ENCODE measurements around the gene ADCY10. TPM values are rescaled to one million over a fixed set of nuclear protein-coding genes. Genes with fewer than 3 reads are reported as not detected.
"Not testable (repeated sequence)": the region's sequence is repeated elsewhere in the genome, so short reads cannot be mapped to it uniquely, and the experiment has no call there.

Gene ADCY10
- total RNA-seq, 1 experiment from 2014 or later = 0.15 TPM

- DNase-seq (ENCODE audit: low read depth) = no peak
Measured at GRCh38 chr1:167926486-167926997, 12.6 kb upstream of the ADCY10 start.

GRCh38 chr1:167924543-167925231 is 10.8 kb upstream of the ADCY10 start:
- no peak for DNase-seq (ENCODE audit: low read depth)

GRCh38 chr1:167924102-167924501 is 10.2 kb upstream of the ADCY10 start:
- no peak for DNase-seq (ENCODE audit: low read depth)

- no peak for DNase-seq (ENCODE audit: low read depth)
Measured at GRCh38 chr1:167923324-167924056, 9.6 kb upstream of the ADCY10 start.

- peak; percentile 83 for DNase-seq (ENCODE audit: low read depth)
Measured at GRCh38 chr1:167922611-167923074, 8.7 kb upstream of the ADCY10 start.

GRCh38 chr1:167922023-167922422 is 8.1 kb upstream of the ADCY10 start:
- no peak for DNase-seq (ENCODE audit: low read depth)

GRCh38 chr1:167916766-167917511 is 3.0 kb upstream of the ADCY10 start:
- DNase-seq (ENCODE audit: low read depth) = no peak

- no peak for DNase-seq (ENCODE audit: low read depth)
Measured at GRCh38 chr1:167915569-167915968, 1.6 kb upstream of the ADCY10 start.

- no peak for DNase-seq (ENCODE audit: low read depth)
Measured at GRCh38 chr1:167912294-167912693, 1.6 kb downstream of the ADCY10 start.

- no peak for DNase-seq (ENCODE audit: low read depth)
Measured at GRCh38 chr1:167911413-167911812, 2.5 kb downstream of the ADCY10 start.

GRCh38 chr1:167910530-167910929 is 3.4 kb downstream of the ADCY10 start:
- no peak for DNase-seq (ENCODE audit: low read depth)

- no peak for DNase-seq (ENCODE audit: low read depth)
Measured at GRCh38 chr1:167909691-167910180, 4.2 kb downstream of the ADCY10 start.

GRCh38 chr1:167905671-167906070 is 8.3 kb downstream of the ADCY10 start:
- DNase-seq (ENCODE audit: low read depth) = no peak

GRCh38 chr1:167905182-167905581 is 8.8 kb downstream of the ADCY10 start:
- DNase-seq (ENCODE audit: low read depth) = no peak

GRCh38 chr1:167904652-167905130 is 9.2 kb downstream of the ADCY10 start:
- DNase-seq (ENCODE audit: low read depth) = peak; percentile 85

- no peak for DNase-seq (ENCODE audit: low read depth)
Measured at GRCh38 chr1:167900907-167901306, 13.0 kb downstream of the ADCY10 start.

GRCh38 chr1:167899253-167899681 is 14.7 kb downstream of the ADCY10 start:
- no peak for DNase-seq (ENCODE audit: low read depth)

- no peak for DNase-seq (ENCODE audit: low read depth)
Measured at GRCh38 chr1:167898578-167899222, 15.2 kb downstream of the ADCY10 start.

- DNase-seq (ENCODE audit: low read depth) = no peak
Measured at GRCh38 chr1:167893798-167894197, 20.1 kb downstream of the ADCY10 start.

GRCh38 chr1:167890400-167890799 is 23.5 kb downstream of the ADCY10 start:
- DNase-seq (ENCODE audit: low read depth) = no peak

GRCh38 chr1:167887187-167887586 is 26.7 kb downstream of the ADCY10 start:
- not testable (repeated sequence) for DNase-seq (ENCODE audit: low read depth)

Measured in M059J (cell line).